ENCODE data around the gene GSTM3. TPM values are rescaled to one million over a fixed set of nuclear protein-coding genes. Genes with fewer than 3 reads are reported as not detected.
"Not testable (repeated sequence)": the region's sequence is repeated elsewhere in the genome, so short reads cannot be mapped to it uniquely, and the experiment has no call there.

The GSTM3 gene
- total RNA-seq, 1 donor from 2014 or later: 4.7 TPM

GRCh38 chr1:109761227-109762038 is 20.6 kb upstream of the GSTM3 start:
- Histone ChIP-seq H3K27me3 (ENCODE audit: control insufficient read depth, insufficient read depth, low read length) (no peaks in the 10 kb centered on the region), H3K36me3 (ENCODE audit: control insufficient read depth, insufficient read depth, low read length) (no peaks in the 10 kb centered on the region), H3K4me3 (ENCODE audit: low read depth, low read length) (no peak overlapping the region)
- TF ChIP-seq, protein P1, sequence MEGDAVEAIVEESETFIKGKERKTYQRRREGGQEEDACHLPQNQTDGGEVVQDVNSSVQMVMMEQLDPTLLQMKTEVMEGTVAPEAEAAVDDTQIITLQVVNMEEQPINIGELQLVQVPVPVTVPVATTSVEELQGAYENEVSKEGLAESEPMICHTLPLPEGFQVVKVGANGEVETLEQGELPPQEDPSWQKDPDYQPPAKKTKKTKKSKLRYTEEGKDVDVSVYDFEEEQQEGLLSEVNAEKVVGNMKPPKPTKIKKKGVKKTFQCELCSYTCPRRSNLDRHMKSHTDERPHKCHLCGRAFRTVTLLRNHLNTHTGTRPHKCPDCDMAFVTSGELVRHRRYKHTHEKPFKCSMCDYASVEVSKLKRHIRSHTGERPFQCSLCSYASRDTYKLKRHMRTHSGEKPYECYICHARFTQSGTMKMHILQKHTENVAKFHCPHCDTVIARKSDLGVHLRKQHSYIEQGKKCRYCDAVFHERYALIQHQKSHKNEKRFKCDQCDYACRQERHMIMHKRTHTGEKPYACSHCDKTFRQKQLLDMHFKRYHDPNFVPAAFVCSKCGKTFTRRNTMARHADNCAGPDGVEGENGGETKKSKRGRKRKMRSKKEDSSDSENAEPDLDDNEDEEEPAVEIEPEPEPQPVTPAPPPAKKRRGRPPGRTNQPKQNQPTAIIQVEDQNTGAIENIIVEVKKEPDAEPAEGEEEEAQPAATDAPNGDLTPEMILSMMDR (IDR thresholded peaks at IDR 0.05; ENCODE audit: insufficient read depth, low read length, severe bottlenecking): no peak
- no peak for FAIRE-seq
- no peak for DNase-seq (ENCODE audit: low read depth)

DNA sequence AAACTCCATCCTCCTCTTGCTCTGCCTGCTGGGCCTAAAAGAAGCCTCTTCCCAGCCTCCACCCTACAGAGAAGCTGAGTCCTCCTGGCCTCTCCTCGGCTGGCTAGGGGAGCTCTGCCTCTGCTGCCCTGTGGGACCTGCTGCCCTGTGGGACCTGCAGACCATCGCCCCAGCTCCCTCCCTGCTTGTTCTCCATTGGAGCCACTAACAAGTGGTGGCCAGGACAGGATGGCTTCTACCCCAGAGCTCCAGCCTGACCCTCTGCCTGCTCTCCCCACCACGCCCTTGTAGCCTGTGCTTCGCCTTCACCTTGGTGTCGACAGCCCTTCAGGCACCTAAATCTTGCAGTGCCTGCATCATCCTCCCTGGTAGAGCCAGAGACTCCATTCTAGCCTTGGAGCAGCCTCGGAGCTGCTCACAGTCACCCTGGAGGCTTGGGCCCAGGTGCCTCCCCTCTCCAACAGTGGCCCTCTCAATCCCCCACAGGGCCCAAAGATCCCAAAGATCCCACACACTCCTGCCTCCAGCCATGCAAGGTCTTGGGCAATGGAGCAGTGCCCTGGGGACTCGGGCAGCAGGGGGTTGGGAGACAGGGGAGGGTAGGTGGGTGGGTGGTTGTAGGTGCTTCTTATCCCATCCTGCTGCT is 19.9 kb upstream of the GSTM3 start:
- no peaks in the 10 kb centered on the region for H3K36me3 ChIP-seq (ENCODE audit: control insufficient read depth, insufficient read depth, low read length)
- DNase-seq (ENCODE audit: low read depth) (no peak), FAIRE-seq (no peak)
- TF ChIP-seq, protein P1 (IDR thresholded peaks at IDR 0.05; ENCODE audit: insufficient read depth, low read length, severe bottlenecking): no peak
- no peaks in the 10 kb centered on the region for H3K27me3 ChIP-seq (ENCODE audit: control insufficient read depth, insufficient read depth, low read length)
- no peak overlapping the region for H3K4me3 ChIP-seq (ENCODE audit: low read depth, low read length)

DNA sequence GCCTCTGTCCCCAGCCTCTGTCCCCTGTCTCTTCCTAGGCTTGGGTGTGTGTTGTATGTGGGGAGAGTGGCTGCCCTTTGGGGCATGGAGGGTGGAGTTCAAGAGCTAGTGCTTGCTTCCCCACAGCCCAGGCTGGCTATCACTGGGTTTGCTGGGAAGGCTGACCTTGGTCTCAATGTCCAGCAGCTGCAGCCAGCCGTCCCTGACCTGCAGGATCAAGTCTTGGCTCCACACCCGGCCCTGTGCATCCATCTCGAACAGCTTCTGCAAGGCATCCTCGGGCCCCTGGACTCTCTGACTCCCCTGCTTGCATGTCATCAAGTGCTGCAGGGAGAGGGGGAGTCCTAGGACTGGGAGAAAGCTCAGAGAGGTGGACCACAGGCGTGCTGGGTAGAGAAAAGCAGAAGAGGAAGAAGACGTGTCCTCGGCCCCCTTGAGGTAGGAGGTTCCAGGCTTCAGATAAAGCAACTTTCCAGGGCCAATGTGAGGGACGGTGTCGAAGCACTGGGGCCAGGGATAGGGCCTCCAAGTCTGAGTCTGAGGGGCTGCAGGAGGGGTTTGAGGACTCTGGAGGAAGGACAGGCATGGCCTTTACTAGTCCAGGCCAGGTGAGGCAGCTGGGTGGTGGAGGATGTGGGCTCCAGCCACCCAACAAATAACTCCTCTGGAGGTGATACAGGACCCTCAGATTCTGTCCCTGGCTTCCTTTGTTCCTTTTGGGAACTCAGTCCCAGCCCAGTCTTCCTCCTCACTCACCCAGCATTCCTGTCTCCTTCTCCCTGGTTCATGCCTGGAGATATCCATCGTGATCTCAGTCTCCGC is 18.9 kb upstream of the GSTM3 start:
- FAIRE-seq (no peak), DNase-seq (ENCODE audit: low read depth) (no peak)
- no peaks in the 10 kb centered on the region for H3K36me3 ChIP-seq (ENCODE audit: control insufficient read depth, insufficient read depth, low read length)
- TF ChIP-seq, protein P1 (IDR thresholded peaks at IDR 0.05; ENCODE audit: insufficient read depth, low read length, severe bottlenecking): no peak
- H3K4me3 ChIP-seq (ENCODE audit: low read depth, low read length): no peak overlapping the region
- H3K27me3 ChIP-seq (ENCODE audit: control insufficient read depth, insufficient read depth, low read length): no peaks in the 10 kb centered on the region

DNA sequence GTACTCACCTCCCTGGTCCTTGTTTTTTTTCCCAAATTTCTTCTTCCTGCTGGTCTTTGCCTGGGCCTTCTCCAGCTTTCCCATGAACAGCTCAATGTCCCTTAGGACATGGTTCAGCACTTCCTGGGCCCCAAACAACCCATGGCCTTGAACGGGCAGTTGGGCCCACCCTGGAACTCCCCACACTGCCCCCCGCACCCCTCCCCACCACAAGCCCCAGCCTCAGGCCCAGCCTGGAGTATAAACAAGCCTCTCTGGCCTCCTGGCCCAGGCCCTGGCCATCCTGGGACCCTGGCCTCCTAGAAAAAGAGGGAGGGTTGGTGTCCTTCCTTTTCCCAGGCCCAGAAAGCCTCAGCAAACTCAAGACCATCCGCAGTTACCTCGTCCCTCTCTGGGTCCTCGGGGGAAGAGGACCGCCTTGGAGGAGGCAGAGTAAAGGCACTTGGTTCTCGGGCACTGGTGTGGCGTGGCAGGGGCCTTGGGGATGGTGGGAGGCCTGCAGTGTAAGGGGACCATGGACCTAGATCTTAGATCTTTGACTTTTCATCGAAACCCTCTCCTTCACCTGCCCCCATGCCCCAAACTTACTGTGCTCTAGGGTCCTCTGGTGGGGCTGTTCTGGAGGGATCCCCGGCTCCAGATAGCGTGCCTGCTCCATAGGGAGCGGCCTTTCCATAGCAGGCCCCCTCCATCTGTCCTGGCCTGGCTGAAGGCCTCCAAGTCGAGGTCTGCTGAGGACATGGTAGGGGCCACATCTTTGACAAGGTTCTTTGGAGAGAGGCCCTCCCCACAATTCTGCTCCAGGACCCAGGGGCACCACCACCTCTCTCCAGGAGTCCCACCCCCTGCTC is 17.3 kb upstream of the GSTM3 start:
- Histone ChIP-seq H3K27me3 (ENCODE audit: control insufficient read depth, insufficient read depth, low read length) (no peaks in the 10 kb centered on the region), H3K4me3 (ENCODE audit: low read depth, low read length) (no peak overlapping the region), H3K36me3 (ENCODE audit: control insufficient read depth, insufficient read depth, low read length) (no peaks in the 10 kb centered on the region)
- no peak for DNase-seq (ENCODE audit: low read depth)
- TF ChIP-seq, protein P1 (IDR thresholded peaks at IDR 0.05; ENCODE audit: insufficient read depth, low read length, severe bottlenecking): no peak
- FAIRE-seq: no peak

DNA sequence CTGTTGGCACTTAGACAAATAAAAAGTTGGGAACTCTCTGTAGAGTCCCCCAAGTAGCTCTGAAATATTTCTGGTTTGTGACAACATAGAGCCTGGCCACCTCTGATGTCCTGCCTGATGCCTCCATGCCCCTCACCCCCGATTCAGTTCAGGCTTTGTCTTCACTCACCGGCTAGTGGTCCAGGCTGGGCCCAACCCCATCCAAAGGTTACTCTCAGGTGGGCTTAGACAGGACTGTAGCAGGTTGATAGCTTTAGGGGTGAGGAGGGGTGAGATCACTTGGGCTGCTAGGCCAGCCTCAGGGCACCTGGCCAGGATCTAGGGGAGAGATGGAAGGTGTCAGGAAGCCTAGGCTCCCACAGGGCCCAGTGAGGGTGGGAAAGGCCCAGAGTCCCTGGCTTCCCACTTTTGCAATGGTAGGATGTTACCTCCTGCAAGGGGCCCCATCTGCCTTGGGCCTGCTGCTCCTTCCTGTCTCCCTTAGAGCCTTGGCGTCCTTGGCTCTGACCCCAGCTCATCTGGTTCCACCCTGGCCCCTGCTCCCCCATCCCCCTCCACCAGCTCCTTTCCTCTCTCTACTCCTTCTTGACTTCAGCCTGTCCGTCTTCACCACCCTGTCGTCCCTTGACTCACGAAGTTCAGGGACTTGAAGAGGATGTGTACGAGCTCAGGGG is 16.1 kb upstream of the GSTM3 start:
- TF ChIP-seq, protein P1 (IDR thresholded peaks at IDR 0.05; ENCODE audit: insufficient read depth, low read length, severe bottlenecking): no peak
- Histone ChIP-seq H3K4me3 (ENCODE audit: low read depth, low read length) (no peak overlapping the region), H3K27me3 (ENCODE audit: control insufficient read depth, insufficient read depth, low read length) (no peaks in the 10 kb centered on the region), H3K36me3 (ENCODE audit: control insufficient read depth, insufficient read depth, low read length) (no peaks in the 10 kb centered on the region)
- DNase-seq (ENCODE audit: low read depth) (no peak), FAIRE-seq (no peak)

DNA sequence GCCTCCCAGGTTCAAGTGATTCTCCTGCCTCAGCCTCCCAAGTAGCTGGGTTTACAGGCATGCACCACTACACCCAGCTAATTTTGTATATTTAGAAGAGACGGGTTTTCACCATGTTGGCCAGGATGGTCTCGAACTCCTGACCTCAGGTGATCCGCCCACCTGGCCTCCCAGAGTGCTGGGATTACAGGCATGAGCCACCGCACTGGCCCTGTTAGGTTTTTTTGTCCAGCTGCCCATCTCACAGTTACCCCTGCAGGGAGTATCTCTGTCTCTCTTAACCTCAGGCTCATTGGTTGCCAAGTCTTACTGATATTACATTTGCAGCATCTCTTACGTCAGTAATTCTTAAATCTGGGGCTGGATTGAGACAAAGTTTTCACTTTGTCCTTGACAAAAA is 15.5 kb upstream of the GSTM3 start:
- H3K4me3 ChIP-seq (ENCODE audit: low read depth, low read length); H3K27me3 ChIP-seq (ENCODE audit: control insufficient read depth, insufficient read depth, low read length); FAIRE-seq; H3K36me3 ChIP-seq (ENCODE audit: control insufficient read depth, insufficient read depth, low read length); DNase-seq (ENCODE audit: low read depth): not testable (repeated sequence)

Measured in bronchial epithelial cell (primary cell).